GM23248 (cell line): ENCODE measurements around the gene IGFL1.

Experiments used
- EZH2 ChIP-seq: fragments of 200-600 bp; sonication (generic); IDR thresholded peaks from 2 replicates; pipeline ENCODE4 v1.6.1; 2018; ENCODE audit warnings: antibody characterized with exemption, mild to moderate bottlenecking; ENCODE audit not compliant: insufficient read depth, poor library complexity, severe bottlenecking
- EZH2phosphoT487 ChIP-seq: fragments of 200-600 bp; sonication (generic); IDR thresholded peaks from 2 replicates; pipeline ENCODE4 v1.6.1; 2018; ENCODE audit warnings: antibody characterized with exemption, moderate library complexity, mild to moderate bottlenecking, low read depth; ENCODE audit not compliant: insufficient read depth

DNA sequence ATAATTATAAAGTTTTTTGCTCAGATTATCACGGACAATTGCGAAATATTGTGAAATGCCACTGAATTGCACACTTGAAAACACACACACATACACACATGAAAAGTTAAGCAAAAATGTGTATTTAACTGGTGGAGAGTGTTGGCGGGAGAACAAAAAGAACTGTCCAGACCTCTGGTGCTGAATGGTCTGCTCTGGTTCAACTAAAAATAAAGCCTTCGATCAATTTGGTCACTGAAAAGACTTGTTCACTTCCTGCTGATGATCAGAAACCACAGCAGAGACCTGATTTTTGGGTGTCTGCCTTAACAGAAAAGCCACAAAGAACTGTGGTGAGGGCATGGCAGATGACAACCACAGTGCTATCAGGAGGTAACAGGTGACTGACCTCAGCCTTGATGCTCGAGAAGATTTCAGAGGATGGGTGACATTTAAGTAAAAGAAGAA, 4.0 kb upstream of the IGFL1 start:
- no peak for TF ChIP-seq EZH2
- no peak for TF ChIP-seq EZH2phosphoT487
